ENCODE measurements around the gene SMG5. TPM values are rescaled to one million over a fixed set of nuclear protein-coding genes. Genes with fewer than 3 reads are reported as not detected.

Gene SMG5
- total RNA-seq, 4 donors from 2014 or later, result 58.0 to 85.8 (median 67.5) TPM

DNA sequence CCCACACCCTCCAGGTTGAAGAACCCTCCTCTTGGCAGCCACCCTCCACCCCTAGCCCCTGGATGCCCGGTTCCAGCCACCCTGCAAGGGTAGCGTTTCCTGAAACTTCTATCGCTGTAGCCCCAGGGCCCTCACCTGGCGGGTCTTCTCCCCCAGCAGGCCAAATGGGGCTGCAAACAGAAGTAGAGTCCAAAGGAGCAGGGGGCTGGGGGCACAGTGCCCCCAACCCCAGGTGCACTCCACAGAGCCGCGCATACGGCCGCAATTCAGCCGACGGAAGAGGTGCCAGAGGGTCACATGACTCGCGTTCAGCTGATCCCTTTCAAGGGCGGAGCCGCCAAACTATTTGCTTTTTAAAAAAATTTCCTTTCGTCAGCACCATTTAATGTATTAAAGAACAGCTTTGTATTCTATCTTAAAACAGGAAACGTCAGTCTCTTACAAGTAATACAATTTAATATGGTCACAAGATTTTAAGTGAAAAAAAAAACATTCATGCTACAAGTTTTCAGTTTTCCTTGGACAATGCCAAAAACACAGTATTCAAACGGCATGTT, 12.8 kb upstream of the SMG5 start, which contains the start of gene GLMP:
TSS of gene GLMP (minus strand) at position 289 of the 557 bp plus-strand sequence. CDS start at position 255, 34 bp downstream.
- peaks cover 0 to 41% (median 19%) of the 10 kb centered on the region in 4 donors for H3K4me1 ChIP-seq
- peak within 1 kb of the TSS; percentile 52 to 84 (median 74) for H3K4me3 ChIP-seq
- H3K27ac ChIP-seq, result peak within 1 kb of the TSS; percentile 63 to 81 (median 70)
- TF ChIP-seq EP300 (IDR thresholded peaks at IDR 0.05), result peak in 1 of 2 donors; percentile 70
- TF ChIP-seq POLR2A (IDR thresholded peaks at IDR 0.05), result no peak
- H3K9me3 ChIP-seq, result no peaks in the 10 kb centered on the region
- no peaks in the 10 kb centered on the region for H3K27me3 ChIP-seq
- peak; percentile 49 to 75 for DNase-seq (ENCODE audit: low spot score in 2 of 2)
- WGBS, 2 donors, result 1% methylated on average over 17 of the region's 17 CpGs
- peaks cover 0 to 18% (median 0%) of the 10 kb centered on the region in 3 donors for H3K36me3 ChIP-seq

DNA sequence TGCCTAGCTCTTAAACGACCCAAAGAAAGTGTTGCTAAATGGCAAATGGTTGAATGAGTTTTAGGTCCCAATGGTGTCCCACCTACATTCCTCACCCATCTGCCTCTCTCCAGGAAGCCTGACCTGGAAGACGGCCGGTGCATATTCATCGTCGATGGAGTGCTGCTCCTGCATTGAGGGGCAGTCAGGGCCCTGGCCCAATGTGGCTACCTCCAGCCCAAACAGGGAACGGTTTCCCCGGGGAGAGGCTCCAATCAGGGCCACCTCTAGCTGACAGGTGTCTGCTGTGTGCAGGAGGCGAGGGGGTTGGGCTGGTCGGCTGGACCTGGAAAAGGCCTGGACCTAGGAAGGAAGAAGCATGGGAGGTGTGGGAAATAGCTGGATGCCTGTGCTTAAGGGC, 11.3 kb upstream of the SMG5 start:
- TF ChIP-seq EP300 (IDR thresholded peaks at IDR 0.05) (no peak), POLR2A (IDR thresholded peaks at IDR 0.05) (no peak)
- TF ChIP-seq, protein P1, sequence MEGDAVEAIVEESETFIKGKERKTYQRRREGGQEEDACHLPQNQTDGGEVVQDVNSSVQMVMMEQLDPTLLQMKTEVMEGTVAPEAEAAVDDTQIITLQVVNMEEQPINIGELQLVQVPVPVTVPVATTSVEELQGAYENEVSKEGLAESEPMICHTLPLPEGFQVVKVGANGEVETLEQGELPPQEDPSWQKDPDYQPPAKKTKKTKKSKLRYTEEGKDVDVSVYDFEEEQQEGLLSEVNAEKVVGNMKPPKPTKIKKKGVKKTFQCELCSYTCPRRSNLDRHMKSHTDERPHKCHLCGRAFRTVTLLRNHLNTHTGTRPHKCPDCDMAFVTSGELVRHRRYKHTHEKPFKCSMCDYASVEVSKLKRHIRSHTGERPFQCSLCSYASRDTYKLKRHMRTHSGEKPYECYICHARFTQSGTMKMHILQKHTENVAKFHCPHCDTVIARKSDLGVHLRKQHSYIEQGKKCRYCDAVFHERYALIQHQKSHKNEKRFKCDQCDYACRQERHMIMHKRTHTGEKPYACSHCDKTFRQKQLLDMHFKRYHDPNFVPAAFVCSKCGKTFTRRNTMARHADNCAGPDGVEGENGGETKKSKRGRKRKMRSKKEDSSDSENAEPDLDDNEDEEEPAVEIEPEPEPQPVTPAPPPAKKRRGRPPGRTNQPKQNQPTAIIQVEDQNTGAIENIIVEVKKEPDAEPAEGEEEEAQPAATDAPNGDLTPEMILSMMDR (IDR thresholded peaks at IDR 0.05), result no peak
- Histone ChIP-seq H3K27me3 (no peaks in the 10 kb centered on the region), H3K27ac (no peak overlapping the region), H3K36me3 (peaks cover 0 to 24% (median 0%) of the 10 kb centered on the region in 3 donors), H3K4me1 (peaks cover 0 to 43% (median 19%) of the 10 kb centered on the region in 4 donors), H3K4me3 (no peak overlapping the region), H3K9me3 (no peaks in the 10 kb centered on the region)
- WGBS, 2 donors, result 80 to 89% methylated on average over 9 of the region's 9 CpGs
- no peak for DNase-seq (ENCODE audit: low spot score in 2 of 2)

DNA sequence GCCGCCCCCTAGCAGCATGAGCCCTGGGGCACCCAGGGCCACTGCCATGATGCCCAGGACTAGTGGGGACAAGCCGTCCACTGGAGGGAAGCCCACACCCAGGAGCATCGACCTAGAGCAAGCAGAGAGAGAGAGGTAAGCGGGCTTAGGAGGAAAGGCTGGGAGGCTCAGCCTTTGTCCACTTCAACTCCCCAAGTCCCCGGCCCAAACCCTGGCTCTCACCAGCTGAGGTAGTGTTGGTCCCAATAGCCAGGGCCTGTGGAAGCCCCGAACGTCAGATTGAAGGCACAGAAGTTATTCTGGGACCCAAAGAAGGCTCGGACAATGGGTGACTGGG, 10.4 kb upstream of the SMG5 start:
- Histone ChIP-seq H3K27ac (no peak overlapping the region), H3K4me3 (no peak overlapping the region), H3K4me1 (peaks cover 0 to 43% (median 19%) of the 10 kb centered on the region in 4 donors), H3K36me3 (peaks cover 0 to 31% (median 0%) of the 10 kb centered on the region in 3 donors), H3K9me3 (no peaks in the 10 kb centered on the region), H3K27me3 (no peaks in the 10 kb centered on the region)
- 85 to 92% methylated on average over 8 of the region's 8 CpGs for WGBS, 2 donors
- TF ChIP-seq, protein P1 (IDR thresholded peaks at IDR 0.05), result no peak
- TF ChIP-seq EP300 (IDR thresholded peaks at IDR 0.05), result no peak
- no peak for DNase-seq (ENCODE audit: low spot score in 2 of 2)

DNA sequence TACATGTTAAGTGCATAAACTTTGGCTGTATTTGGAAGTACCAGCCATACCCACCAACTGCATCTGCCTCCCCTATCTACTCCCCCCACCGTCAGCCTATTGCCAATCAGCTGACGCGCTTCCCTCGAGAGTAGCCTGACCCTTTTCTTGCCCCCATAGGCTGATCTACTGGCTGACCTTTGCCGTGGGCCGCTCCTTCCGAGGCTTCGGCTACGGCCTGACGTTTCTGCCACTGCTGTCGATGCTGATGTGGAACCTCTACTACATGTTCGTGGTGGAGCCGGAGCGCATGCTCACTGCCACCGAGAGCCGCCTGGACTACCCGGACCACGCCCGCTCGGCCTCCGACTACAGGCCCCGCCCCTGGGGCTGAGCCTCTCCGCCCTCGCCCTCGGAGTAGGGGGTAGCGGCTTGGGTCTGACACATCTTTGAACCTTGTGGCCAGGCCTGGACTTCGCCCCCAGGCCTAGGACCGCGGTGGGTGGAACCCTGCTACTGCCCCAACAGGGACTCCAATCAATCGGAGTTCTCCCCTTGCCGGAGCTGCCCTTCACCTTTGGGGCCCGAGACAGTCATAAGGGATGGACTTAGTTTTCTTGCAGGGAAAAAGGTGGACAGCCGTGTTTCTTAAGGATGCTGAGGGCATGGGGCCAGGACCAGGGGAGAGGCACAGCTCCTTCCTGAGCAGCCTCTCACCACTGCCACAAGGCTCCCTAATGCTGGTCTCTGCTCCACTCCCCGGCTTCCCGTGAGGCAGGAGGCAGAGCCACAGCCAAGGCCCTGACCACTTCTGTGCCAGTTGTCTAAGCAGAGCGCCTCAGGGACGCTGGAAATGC, 8.8 kb upstream of the SMG5 start:
- H3K27me3 ChIP-seq, result no peaks in the 10 kb centered on the region
- 7 to 13% methylated on average over 31 to 37 of the region's 37 CpGs for WGBS, 2 donors
- peak overlapping the region; percentile 71 to 94 (median 85) for H3K27ac ChIP-seq
- H3K36me3 ChIP-seq, result peaks cover 0 to 35% (median 0%) of the 10 kb centered on the region in 3 donors
- DNase-seq (ENCODE audit: low spot score in 2 of 2), result peak; percentile 86 to 87
- H3K4me1 ChIP-seq, result peaks cover 0 to 43% (median 19%) of the 10 kb centered on the region in 4 donors
- peak overlapping the region; percentile 34 to 54 (median 48) for H3K4me3 ChIP-seq
- no peaks in the 10 kb centered on the region for H3K9me3 ChIP-seq
- TF ChIP-seq, protein P1 (IDR thresholded peaks at IDR 0.05), result no peak
- TF ChIP-seq POLR2A (IDR thresholded peaks at IDR 0.05) (peak; percentile 50 to 52), EP300 (IDR thresholded peaks at IDR 0.05) (peak in 1 of 2 donors; percentile 80)

DNA sequence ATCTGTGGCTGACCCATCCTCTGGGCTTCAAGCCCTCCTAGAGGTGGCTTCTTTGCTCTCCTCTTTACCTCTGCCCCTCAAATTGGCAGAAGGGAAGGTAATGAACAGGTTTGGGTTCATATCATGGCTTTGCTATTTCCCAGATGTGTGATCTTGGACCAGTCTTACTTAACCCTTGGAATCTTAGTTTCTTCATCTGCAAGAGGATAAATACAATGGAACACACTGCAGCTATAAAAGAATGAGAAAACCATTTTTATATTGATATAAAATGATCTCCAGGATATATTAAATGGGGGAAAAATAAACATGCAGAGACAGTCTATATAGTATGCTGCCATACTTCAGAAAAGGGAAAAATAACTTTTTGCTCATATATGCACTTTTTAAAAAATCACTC, 7.2 kb upstream of the SMG5 start:
- no peak overlapping the region for H3K4me3 ChIP-seq
- no peak for DNase-seq (ENCODE audit: low spot score in 2 of 2)
- TF ChIP-seq, protein P1 (IDR thresholded peaks at IDR 0.05), result no peak
- TF ChIP-seq EP300 (IDR thresholded peaks at IDR 0.05) (no peak), POLR2A (IDR thresholded peaks at IDR 0.05) (no peak)
- H3K27ac ChIP-seq, result no peak overlapping the region
- no peaks in the 10 kb centered on the region for H3K27me3 ChIP-seq
- H3K4me1 ChIP-seq, result peaks cover 0 to 33% (median 15%) of the 10 kb centered on the region in 4 donors
- peaks cover 0 to 46% (median 0%) of the 10 kb centered on the region in 3 donors for H3K36me3 ChIP-seq
- no peaks in the 10 kb centered on the region for H3K9me3 ChIP-seq

All from tibial nerve (tissue), 4 donors.